ENCODE data around the gene SLC29A3. TPM values are rescaled to one million over a fixed set of nuclear protein-coding genes. Genes with fewer than 3 reads are reported as not detected.
A peak's percentile ranks its signal among the peaks of the same experiment; 100 is the strongest.

Gene SLC29A3
- total RNA-seq, 1 experiment from 2014 or later, result 7.6 TPM

- intact Hi-C loops (cut with micrococcal nuclease; ENCODE audit: unreplicated experiment), result loop anchor here (2.0 kb wide), 1 partner anchor 381 kb away; no protein-coding TSS in a partner anchor
- no peaks in the 10 kb centered on the region for H3K9me3 ChIP-seq (ENCODE audit: control insufficient read depth, insufficient read depth, low read depth, low read length)
- POLR2A ChIA-PET, result interaction anchor here (0.6 kb wide), 1 partner anchor 14 kb away, joined by 3 read pairs; no protein-coding TSS in a partner anchor
- BruUV-seq (replicated peaks), result no TSS peak
- TF ChIP-seq CTCF (IDR thresholded peaks at IDR 0.05), result no peak
- TF ChIP-seq REST (IDR thresholded peaks at IDR 0.05; ENCODE audit: insufficient read depth in 1 of 2, low read depth in 2 of 2, low read length in 1 of 2), result no peak
- TF ChIP-seq SIN3A (IDR thresholded peaks at IDR 0.05; ENCODE audit: borderline replicate concordance, insufficient read depth, low read depth, low read length), result no peak
- no peak for TF ChIP-seq TCF7L2 (IDR thresholded peaks at IDR 0.05; ENCODE audit: low read depth, low read length)
- TF ChIP-seq POLR2AphosphoS5 (IDR thresholded peaks at IDR 0.05; ENCODE audit: low read depth, low read length), result no peak
- no peak for DNase-seq (ENCODE audit: low read depth, low spot score)
- in situ Hi-C loops (cut with HindIII; ENCODE audit: low pct_unique_long_range_greater_than_20kb, low sequenced_read_pairs), result no loop called here
- no peaks in the 10 kb centered on the region for H3K36me3 ChIP-seq (ENCODE audit: control insufficient read depth, insufficient read depth, low read length)
- H3K27ac ChIP-seq (ENCODE audit: low read length), result no peak overlapping the region
- CTCF ChIA-PET, result interaction anchor here (2.2 kb wide), 1 partner anchor 8 kb away, joined by 10 read pairs; no protein-coding TSS in a partner anchor
- ATAC-seq, result no peak
- no peak overlapping the region for H3K4me3 ChIP-seq (ENCODE audit: low read depth in 2 of 2, low read length in 2 of 2)
- no peaks in the 10 kb centered on the region for H3K4me1 ChIP-seq (ENCODE audit: control insufficient read depth, insufficient read depth, low read length)
- H3K27me3 ChIP-seq (ENCODE audit: control insufficient read depth, insufficient read depth, low read length), result no peaks in the 10 kb centered on the region
These were observed 35.2 kb upstream of the SLC29A3 start for GRCh38 chr10:71283876-71284275.

GRCh38 chr10:71284544-71285179, 34.4 kb upstream of the SLC29A3 start:
- ChIA-PET CTCF (interaction anchor here (0.5 to 2.2 kb wide), 7 partner anchors 9 to 424 kb away, joined by 3 to 10 read pairs (median 5); no protein-coding TSS in a partner anchor), POLR2A (interaction anchor here (0.5 to 0.6 kb wide), 2 partner anchors 14 to 96 kb away, joined by 3 to 4 read pairs; no protein-coding TSS in a partner anchor)
- no peaks in the 10 kb centered on the region for H3K36me3 ChIP-seq (ENCODE audit: control insufficient read depth, insufficient read depth, low read length)
- TF ChIP-seq CTCF (IDR thresholded peaks at IDR 0.05) (no peak), SIN3A (IDR thresholded peaks at IDR 0.05; ENCODE audit: borderline replicate concordance, insufficient read depth, low read depth, low read length) (no peak), REST (IDR thresholded peaks at IDR 0.05; ENCODE audit: insufficient read depth in 1 of 2, low read depth in 2 of 2, low read length in 1 of 2) (no peak), TCF7L2 (IDR thresholded peaks at IDR 0.05; ENCODE audit: low read depth, low read length) (no peak), POLR2AphosphoS5 (IDR thresholded peaks at IDR 0.05; ENCODE audit: low read depth, low read length) (no peak)
- no peak overlapping the region for H3K27ac ChIP-seq (ENCODE audit: low read length)
- in situ Hi-C loops (cut with HindIII; ENCODE audit: low pct_unique_long_range_greater_than_20kb, low sequenced_read_pairs) (no loop called here), intact Hi-C loops (cut with micrococcal nuclease; ENCODE audit: unreplicated experiment) (loop anchor here (2.0 kb wide), 1 partner anchor 382 kb away; no protein-coding TSS in a partner anchor)
- DNase-seq (ENCODE audit: low read depth, low spot score) (no peak), ATAC-seq (peak; percentile 37)
- no peaks in the 10 kb centered on the region for H3K9me3 ChIP-seq (ENCODE audit: control insufficient read depth, insufficient read depth, low read depth, low read length)
- H3K4me3 ChIP-seq (ENCODE audit: low read depth in 2 of 2, low read length in 2 of 2), result no peak overlapping the region
- no peaks in the 10 kb centered on the region for H3K4me1 ChIP-seq (ENCODE audit: control insufficient read depth, insufficient read depth, low read length)
- no peaks in the 10 kb centered on the region for H3K27me3 ChIP-seq (ENCODE audit: control insufficient read depth, insufficient read depth, low read length)
- no TSS peak for BruUV-seq (replicated peaks)

Data from Panc1 (cell line).